OCI-LY3 (cell line): ENCODE data around the gene GATA2.

Experiments
- H2AFZ ChIP-seq: fragments of 200-600, 300-600 bp; shearing (Covaris generic); 2 replicates; pipeline ENCODE4 v1.6.0; 2014; ENCODE audit warnings: antibody characterized with exemption, low read depth, low read length
- H3K27ac ChIP-seq: fragments of 200-600, 300-600 bp; sonication (generic); 2 replicates; pipeline ENCODE4 v1.5.1; 2014; ENCODE audit warnings: mild to moderate bottlenecking, low read length, moderate library complexity, mixed read lengths
- H3K27me3 ChIP-seq: fragments of 200-600, 300-600 bp; sonication (generic); 2 replicates; pipeline ENCODE4 v1.6.1; 2014; ENCODE audit warnings: low read depth, low read length, mixed read lengths
- H3K36me3 ChIP-seq: fragments of 200-600, 300-600 bp; sonication (generic); replicated peaks from 2 replicates; pipeline ENCODE3; 2014; ENCODE audit warnings: low read depth, low read length, mixed read lengths
- H3K4me1 ChIP-seq: fragments of 300-600, 200-600 bp; sonication (generic); 2 replicates; pipeline ENCODE4 v1.6.1; 2014; ENCODE audit warnings: low read length, mixed read lengths
- H3K4me2 ChIP-seq: fragments of 200-600, 300-600 bp; sonication (generic); 2 replicates; pipeline ENCODE4 v1.6.1; 2014; ENCODE audit warnings: low read length, mixed read lengths
- H3K4me3 ChIP-seq: fragments of 300-600, 200-600 bp; sonication (generic); 2 replicates; pipeline ENCODE4 v1.5.1; 2014; ENCODE audit warnings: antibody characterized with exemption, mild to moderate bottlenecking, low read length, moderate library complexity
- H3K79me2 ChIP-seq: fragments of 300-600, 200-600 bp; shearing (Covaris generic); 2 replicates; pipeline ENCODE4 v1.6.1; 2014; ENCODE audit warnings: mild to moderate bottlenecking, low read length, mixed read lengths
- H3K9ac ChIP-seq: fragments of 300-600, 200-600 bp; shearing (Covaris generic); 2 replicates; pipeline ENCODE4 v1.6.0; 2014; ENCODE audit warnings: mild to moderate bottlenecking, low read length, moderate library complexity
- H3K9me3 ChIP-seq: fragments of 200-600, 300-600 bp; shearing (Covaris generic); 2 replicates; pipeline ENCODE4 v1.6.1; 2014; ENCODE audit warnings: low read length, mixed read lengths; ENCODE audit not compliant: insufficient read depth
- H4K20me1 ChIP-seq: fragments of 200-600, 300-600 bp; sonication (generic); 2 replicates; pipeline ENCODE4 v1.6.1; 2016; ENCODE audit warnings: low read length, mixed read lengths; ENCODE audit not compliant: insufficient read depth
- CTCF ChIP-seq: fragments of 200-600, 300-600 bp; sonication (generic); IDR thresholded peaks from 2 replicates; pipeline ENCODE4 v1.5.1; 2014; ENCODE audit warnings: antibody characterized with exemption, low read length, low read depth
- EZH2phosphoT487 ChIP-seq: fragments of 200-600 bp; shearing (Covaris generic); IDR thresholded peaks from 2 replicates; pipeline ENCODE4 v1.6.1; 2018; ENCODE audit warnings: antibody characterized with exemption, mixed run types, low read depth

GATA2 gene

GRCh38 chr3:128452678-128453275 lies 40.2 kb downstream of the GATA2 start:
- H2AFZ ChIP-seq: no peak overlapping the region
- TF ChIP-seq EZH2phosphoT487 (no peak), CTCF (no peak)
- no peak overlapping the region for H3K9ac ChIP-seq
- no peaks in the 10 kb centered on the region for H4K20me1 ChIP-seq
- H3K4me3 ChIP-seq: no peak overlapping the region
- no peak overlapping the region for H3K27ac ChIP-seq
- peaks cover 22% of the 10 kb centered on the region for H3K27me3 ChIP-seq
- H3K9me3 ChIP-seq: no peaks in the 10 kb centered on the region
- no peak overlapping the region for H3K4me2 ChIP-seq
- peaks cover 5% of the 10 kb centered on the region for H3K4me1 ChIP-seq
- H3K36me3 ChIP-seq: no peaks in the 10 kb centered on the region
- H3K79me2 ChIP-seq: no peaks in the 10 kb centered on the region

- Histone ChIP-seq H3K4me1 (peaks cover 12% of the 10 kb centered on the region), H3K27me3 (peaks cover 22% of the 10 kb centered on the region), H4K20me1 (no peaks in the 10 kb centered on the region), H3K9me3 (no peaks in the 10 kb centered on the region), H3K4me2 (no peak overlapping the region), H3K36me3 (no peaks in the 10 kb centered on the region), H3K9ac (no peak overlapping the region), H3K27ac (no peak overlapping the region), H2AFZ (no peak overlapping the region), H3K79me2 (no peaks in the 10 kb centered on the region), H3K4me3 (no peak overlapping the region)
- no peak for TF ChIP-seq EZH2phosphoT487
- TF ChIP-seq CTCF: no peak
Measured at GRCh38 chr3:128452120-128452519, 40.9 kb downstream of the GATA2 start.

- TF ChIP-seq EZH2phosphoT487: no peak
- TF ChIP-seq CTCF: no peak
- H2AFZ ChIP-seq: no peak overlapping the region
- H3K9me3 ChIP-seq: no peaks in the 10 kb centered on the region
- no peak overlapping the region for H3K27ac ChIP-seq
- no peak overlapping the region for H3K4me3 ChIP-seq
- H3K27me3 ChIP-seq: no peaks in the 10 kb centered on the region
- H3K4me1 ChIP-seq: peaks cover 15% of the 10 kb centered on the region
- no peaks in the 10 kb centered on the region for H3K79me2 ChIP-seq
- H3K4me2 ChIP-seq: no peak overlapping the region
- H4K20me1 ChIP-seq: no peaks in the 10 kb centered on the region
- H3K9ac ChIP-seq: no peak overlapping the region
- H3K36me3 ChIP-seq: no peaks in the 10 kb centered on the region
Measured at GRCh38 chr3:128449111-128449638, 43.8 kb downstream of the GATA2 start.

GRCh38 chr3:128448491-128448890 lies 44.5 kb downstream of the GATA2 start:
- Histone ChIP-seq H3K27me3 (no peaks in the 10 kb centered on the region), H3K36me3 (no peaks in the 10 kb centered on the region), H2AFZ (no peak overlapping the region), H4K20me1 (no peaks in the 10 kb centered on the region), H3K9me3 (no peaks in the 10 kb centered on the region), H3K4me1 (peaks cover 15% of the 10 kb centered on the region), H3K9ac (no peak overlapping the region), H3K27ac (no peak overlapping the region), H3K79me2 (no peaks in the 10 kb centered on the region), H3K4me2 (no peak overlapping the region), H3K4me3 (no peak overlapping the region)
- TF ChIP-seq CTCF: no peak
- TF ChIP-seq EZH2phosphoT487: no peak
